Keratinocyte (primary cell): ENCODE data around the gene CLCN1. TPM values are rescaled to one million over a fixed set of nuclear protein-coding genes. Genes with fewer than 3 reads are reported as not detected.

Source experiments
- DNase-seq: peaks from one replicate; pipeline ENCODE4 v3.0.0-alpha.2; 2011; ENCODE audit warnings: low read depth, missing footprints, low spot score
- FAIRE-seq: peaks from 2 replicates; lab custom pipeline; 2011; peaks lifted over from hg19 to GRCh38; lab: Jason Lieb, UNC
- H2AFZ ChIP-seq: 2 replicates; pipeline ENCODE4 v1.6.0; 2012; ENCODE audit warnings: low read length, control low read depth, inconsistent platforms; ENCODE audit not compliant: control insufficient read depth
- H3K27ac ChIP-seq: 2 replicates; pipeline ENCODE4 v1.5.1; 2011; ENCODE audit warnings: low read length; ENCODE audit not compliant: control insufficient read depth, insufficient read depth
- H3K27me3 ChIP-seq: 3 replicates; pipeline ENCODE4 v1.6.0; 2011; ENCODE audit warnings: low read length; ENCODE audit not compliant: control insufficient read depth, insufficient read depth; ENCODE audit errors: extremely low read depth
- H3K36me3 ChIP-seq, 2 experiments: 2 replicates in 1 of 2; 3 replicates in 1 of 2; pipeline ENCODE4 v1.5.1; 2011; ENCODE audit warnings: low read length in 2 of 2, mild to moderate bottlenecking in 1 of 2; ENCODE audit not compliant: control insufficient read depth in 2 of 2, insufficient read depth in 2 of 2; ENCODE audit errors: extremely low read depth in 1 of 2
- H3K4me1 ChIP-seq: 3 replicates; pipeline ENCODE4 v1.5.1; 2011; ENCODE audit warnings: low read length; ENCODE audit not compliant: control insufficient read depth, insufficient read depth; ENCODE audit errors: extremely low read depth
- H3K4me2 ChIP-seq: 3 replicates; pipeline ENCODE4 v1.6.0; 2011; ENCODE audit warnings: low read depth, low read length; ENCODE audit not compliant: control insufficient read depth, insufficient read depth; ENCODE audit errors: extremely low read depth
- H3K4me3 ChIP-seq, 3 experiments: fragments of 200-600 bp in 1 of 3; sonication (generic) in 1 of 3; 2 replicates in 2 of 3; 3 replicates in 1 of 3; pipeline ENCODE4 v1.5.1; 2011 to 2016; ENCODE audit warnings: low read length in 3 of 3, mild to moderate bottlenecking in 3 of 3, control low read depth in 2 of 3, inconsistent platforms in 1 of 3, low read depth in 1 of 3, mixed read lengths in 1 of 3, mixed run types in 1 of 3, moderate library complexity in 1 of 3; ENCODE audit not compliant: control insufficient read depth in 2 of 3, insufficient read depth in 2 of 3; ENCODE audit errors: extremely low read depth in 1 of 3
- H3K79me2 ChIP-seq: 2 replicates; pipeline ENCODE4 v1.6.0; 2012; ENCODE audit warnings: low read length; ENCODE audit not compliant: control insufficient read depth, insufficient read depth
- H3K9ac ChIP-seq: 3 replicates; pipeline ENCODE4 v1.6.0; 2011; ENCODE audit warnings: low read length; ENCODE audit not compliant: control insufficient read depth, insufficient read depth; ENCODE audit errors: extremely low read depth
- H3K9me1 ChIP-seq: 3 replicates; pipeline ENCODE4 v1.6.0; 2011; ENCODE audit warnings: low read length; ENCODE audit not compliant: control insufficient read depth, insufficient read depth; ENCODE audit errors: extremely low read depth
- H3K9me3 ChIP-seq: 2 replicates; pipeline ENCODE4 v1.5.1; 2012; ENCODE audit warnings: low read depth, low read length; ENCODE audit not compliant: control insufficient read depth
- H4K20me1 ChIP-seq: 3 replicates; pipeline ENCODE4 v1.6.0; 2011; ENCODE audit warnings: low read length; ENCODE audit not compliant: control insufficient read depth, insufficient read depth; ENCODE audit errors: extremely low read depth
- CTCF ChIP-seq, 3 experiments: IDR thresholded peaks in 1 of 3; conservative IDR thresholded peaks in 1 of 3; optimal IDR thresholded peaks in 1 of 3; 2 replicates in 2 of 3; 3 replicates in 1 of 3; pipeline versions ENCODE3 to v1.5.1; 2011; ENCODE audit warnings: low read length in 3 of 3, mild to moderate bottlenecking in 3 of 3, moderate library complexity in 2 of 3, control low read depth in 1 of 3, inconsistent platforms in 1 of 3; ENCODE audit not compliant: insufficient read depth in 2 of 3; ENCODE audit errors: extremely low read depth in 1 of 3
- EZH2 ChIP-seq: IDR thresholded peaks from one replicate; pipeline ENCODE4 v1.6.1; 2012; ENCODE audit warnings: inconsistent platforms, mild to moderate bottlenecking, low read length, moderate library complexity
- dilution Hi-C: fragments of 300-500 bp; cut with MboI; formaldehyde crosslinking; loops from one replicate; pipeline ENCODE4 v1.7.0; 2020; ENCODE audit warnings: low sequenced_read_pairs; ENCODE audit not compliant: extremely low pct_ligation_motif_present
- polyA plus RNA-seq, 5 experiments: library from polyadenylated mRNA; depleted of rRNA in 3 of 5; stranded (reverse) in 3 of 5; stranded (forward) in 1 of 5; unstranded in 1 of 5; fragments of >200 nt; gene quantifications; 1 replicate in 1 of 5; 2 replicates in 3 of 5; 3 replicates in 1 of 5; pipeline versions ENCODE4 v1.2.1 to v1.2.3, GENCODE V29; 2011 to 2012; ENCODE audit warnings: missing spikeins in 2 of 5, low read depth in 1 of 5, low replicate concordance in 1 of 5

Gene CLCN1
- polyA plus RNA-seq, 1 donor (not counting 4 experiments of a cell fraction or from before 2014, with no cell fraction given): not detected

GRCh38 chr7:143361552-143362130 is 45.7 kb downstream of the CLCN1 start:
- Histone ChIP-seq H3K9me3 (no peaks in the 10 kb centered on the region), H3K27ac (no peak overlapping the region)

GRCh38 chr7:143362131-143363015 is 46.5 kb downstream of the CLCN1 start, which contains the start of gene FAM131B:
Gene FAM131B, minus strand, starts transcription at chr7:143362713. Its CDS starts 110 bp downstream, at chr7:143362603.
- Histone ChIP-seq H3K9me3 (no peaks in the 10 kb centered on the region), H3K9ac (no peak within 1 kb of the TSS), H3K79me2 (no peaks in the 10 kb centered on the region), H4K20me1 (no peaks in the 10 kb centered on the region), H3K9me1 (no peaks in the 10 kb centered on the region), H3K27me3 (peaks cover 61% of the 10 kb centered on the region), H3K4me3 (peak within 1 kb of the TSS; percentile 33 to 66 (median 57)), H3K4me1 (no peaks in the 10 kb centered on the region), H3K4me2 (peak within 1 kb of the TSS; percentile 60), H2AFZ (peak within 1 kb of the TSS; percentile 69), H3K27ac (no peak within 1 kb of the TSS), H3K36me3 (no peaks in the 10 kb centered on the region)
- dilution Hi-C loops: no loop called here
- DNase-seq: no peak
- TF ChIP-seq CTCF (optimal IDR thresholded peaks at IDR 0.05 in 1 of 3, IDR thresholded peaks at IDR 0.05 in 1 of 3, conservative IDR thresholded peaks at IDR 0.05 in 1 of 3; ENCODE audit: extremely low read depth in 1 of 3, insufficient read depth in 2 of 3, low read length in 3 of 3) (no peak), EZH2 (peak; percentile 96)
- no peak for FAIRE-seq

More at GRCh38 chr7:143361552-143362130, 45.7 kb downstream of the CLCN1 start:
- Histone ChIP-seq H2AFZ (no peak overlapping the region), H3K4me3 (peak overlapping the region in 1 of 3 experiments; percentile 33), H3K4me2 (peak overlapping the region; percentile 60), H3K27me3 (peaks cover 61% of the 10 kb centered on the region), H4K20me1 (no peaks in the 10 kb centered on the region), H3K36me3 (no peaks in the 10 kb centered on the region), H3K9me1 (no peaks in the 10 kb centered on the region), H3K9ac (no peak overlapping the region), H3K4me1 (no peaks in the 10 kb centered on the region), H3K79me2 (no peaks in the 10 kb centered on the region)
- dilution Hi-C loops: no loop called here
- FAIRE-seq (no peak), DNase-seq (no peak)
- TF ChIP-seq CTCF (optimal IDR thresholded peaks at IDR 0.05 in 1 of 3, IDR thresholded peaks at IDR 0.05 in 1 of 3, conservative IDR thresholded peaks at IDR 0.05 in 1 of 3; ENCODE audit: extremely low read depth in 1 of 3, insufficient read depth in 2 of 3, low read length in 3 of 3) (no peak), EZH2 (no peak)
